DOHH2 (cell line): Measurements from ENCODE around the gene PNPLA7.

ENCODE experiments used
- H3F3A ChIP-seq: fragments of 200-600 bp; sonication (generic), shearing (Covaris generic); 2 replicates; pipeline ENCODE4 v1.6.0; 2016; ENCODE audit warnings: antibody characterized with exemption, mild to moderate bottlenecking; ENCODE audit not compliant: control insufficient read depth, insufficient read depth
- H3K27ac ChIP-seq: fragments of 200-600 bp; sonication (generic); 2 replicates; pipeline ENCODE4 v1.5.1; 2014; ENCODE audit warnings: low read depth, mild to moderate bottlenecking, low read length, moderate library complexity
- H3K27me3 ChIP-seq: fragments of 200-600 bp; sonication (generic); 2 replicates; pipeline ENCODE4 v1.6.1; 2014; ENCODE audit warnings: mild to moderate bottlenecking, low read length, mixed read lengths; ENCODE audit not compliant: control insufficient read depth
- H3K36me3 ChIP-seq: fragments of 200-600 bp; sonication (generic); 2 replicates; pipeline ENCODE4 v1.6.1; 2014; ENCODE audit warnings: mild to moderate bottlenecking, low read length, moderate library complexity, mixed read lengths; ENCODE audit not compliant: control insufficient read depth
- H3K4me1 ChIP-seq: fragments of 200-600 bp; sonication (generic); 2 replicates; pipeline ENCODE4 v1.6.1; 2014; ENCODE audit warnings: mild to moderate bottlenecking, low read length, mixed read lengths; ENCODE audit not compliant: control insufficient read depth
- H3K4me2 ChIP-seq: fragments of 200-600 bp; sonication (generic); 2 replicates; pipeline ENCODE4 v1.6.0; 2014; ENCODE audit warnings: mild to moderate bottlenecking, low read length, moderate library complexity
- H3K4me3 ChIP-seq: fragments of 200-600 bp; sonication (generic); 2 replicates; pipeline ENCODE4 v1.5.1; 2014; ENCODE audit warnings: mild to moderate bottlenecking, low read length, mixed read lengths
- H3K79me2 ChIP-seq: fragments of 200-600 bp; sonication (generic); 2 replicates; pipeline ENCODE4 v1.6.1; 2014; ENCODE audit warnings: mild to moderate bottlenecking, low read length, mixed read lengths; ENCODE audit not compliant: control insufficient read depth
- H3K9me2 ChIP-seq: fragments of 200-600 bp; sonication (generic); replicated peaks from 2 replicates; pipeline ENCODE4 v1.6.1; 2014; ENCODE audit warnings: mild to moderate bottlenecking, low read length, mixed read lengths; ENCODE audit not compliant: control insufficient read depth
- H3K9me3 ChIP-seq: fragments of 200-600 bp; sonication (generic); 2 replicates; pipeline ENCODE4 v1.6.1; 2014; ENCODE audit warnings: antibody characterized with exemption, low read length, mixed read lengths; ENCODE audit not compliant: control insufficient read depth, insufficient read depth
- H4K20me1 ChIP-seq: fragments of 200-600 bp; sonication (generic); 2 replicates; pipeline ENCODE4 v1.6.0; 2014; ENCODE audit warnings: low read depth, mild to moderate bottlenecking, antibody characterized with exemption, low read length, moderate library complexity; ENCODE audit not compliant: control insufficient read depth, insufficient read depth
- EZH2phosphoT487 ChIP-seq: fragments of 200-600 bp; sonication (generic); IDR thresholded peaks from 2 replicates; pipeline ENCODE4 v1.6.1; 2017; ENCODE audit warnings: borderline replicate concordance, mild to moderate bottlenecking, antibody characterized with exemption, low read length, moderate library complexity, mixed read lengths
- TF ChIP-seq, protein P1 (sequence below): fragments of 200-600 bp; sonication (generic); IDR thresholded peaks from one replicate; pipeline ENCODE4 v1.5.1; 2014; ENCODE audit warnings: antibody characterized with exemption, mild to moderate bottlenecking, low read depth, low read length; ENCODE audit not compliant: poor library complexity, severe bottlenecking

PNPLA7 gene

GRCh38 chr9:137478962-137479861, 71.0 kb downstream of the PNPLA7 start:
- Histone ChIP-seq H3K9me2 (no peaks in the 10 kb centered on the region), H4K20me1 (no peaks in the 10 kb centered on the region), H3K9me3 (peaks cover 12% of the 10 kb centered on the region), H3K4me2 (no peak overlapping the region), H3K27me3 (no peaks in the 10 kb centered on the region), H3K36me3 (no peaks in the 10 kb centered on the region), H3K79me2 (no peaks in the 10 kb centered on the region), H3K27ac (no peak overlapping the region), H3F3A (no peaks in the 10 kb centered on the region), H3K4me1 (no peaks in the 10 kb centered on the region), H3K4me3 (no peak overlapping the region)
- TF ChIP-seq EZH2phosphoT487 = no peak
- TF ChIP-seq, protein P1, sequence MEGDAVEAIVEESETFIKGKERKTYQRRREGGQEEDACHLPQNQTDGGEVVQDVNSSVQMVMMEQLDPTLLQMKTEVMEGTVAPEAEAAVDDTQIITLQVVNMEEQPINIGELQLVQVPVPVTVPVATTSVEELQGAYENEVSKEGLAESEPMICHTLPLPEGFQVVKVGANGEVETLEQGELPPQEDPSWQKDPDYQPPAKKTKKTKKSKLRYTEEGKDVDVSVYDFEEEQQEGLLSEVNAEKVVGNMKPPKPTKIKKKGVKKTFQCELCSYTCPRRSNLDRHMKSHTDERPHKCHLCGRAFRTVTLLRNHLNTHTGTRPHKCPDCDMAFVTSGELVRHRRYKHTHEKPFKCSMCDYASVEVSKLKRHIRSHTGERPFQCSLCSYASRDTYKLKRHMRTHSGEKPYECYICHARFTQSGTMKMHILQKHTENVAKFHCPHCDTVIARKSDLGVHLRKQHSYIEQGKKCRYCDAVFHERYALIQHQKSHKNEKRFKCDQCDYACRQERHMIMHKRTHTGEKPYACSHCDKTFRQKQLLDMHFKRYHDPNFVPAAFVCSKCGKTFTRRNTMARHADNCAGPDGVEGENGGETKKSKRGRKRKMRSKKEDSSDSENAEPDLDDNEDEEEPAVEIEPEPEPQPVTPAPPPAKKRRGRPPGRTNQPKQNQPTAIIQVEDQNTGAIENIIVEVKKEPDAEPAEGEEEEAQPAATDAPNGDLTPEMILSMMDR = no peak

GRCh38 chr9:137478613-137478961, 71.6 kb downstream of the PNPLA7 start:
- Histone ChIP-seq H3K36me3 (no peaks in the 10 kb centered on the region), H3K27ac (no peak overlapping the region), H3K27me3 (no peaks in the 10 kb centered on the region), H3K79me2 (no peaks in the 10 kb centered on the region), H4K20me1 (no peaks in the 10 kb centered on the region), H3K4me1 (no peaks in the 10 kb centered on the region), H3F3A (no peaks in the 10 kb centered on the region), H3K9me3 (peaks cover 14% of the 10 kb centered on the region), H3K9me2 (no peaks in the 10 kb centered on the region), H3K4me3 (no peak overlapping the region), H3K4me2 (no peak overlapping the region)
- TF ChIP-seq, protein P1 = no peak
- no peak for TF ChIP-seq EZH2phosphoT487

DNA sequence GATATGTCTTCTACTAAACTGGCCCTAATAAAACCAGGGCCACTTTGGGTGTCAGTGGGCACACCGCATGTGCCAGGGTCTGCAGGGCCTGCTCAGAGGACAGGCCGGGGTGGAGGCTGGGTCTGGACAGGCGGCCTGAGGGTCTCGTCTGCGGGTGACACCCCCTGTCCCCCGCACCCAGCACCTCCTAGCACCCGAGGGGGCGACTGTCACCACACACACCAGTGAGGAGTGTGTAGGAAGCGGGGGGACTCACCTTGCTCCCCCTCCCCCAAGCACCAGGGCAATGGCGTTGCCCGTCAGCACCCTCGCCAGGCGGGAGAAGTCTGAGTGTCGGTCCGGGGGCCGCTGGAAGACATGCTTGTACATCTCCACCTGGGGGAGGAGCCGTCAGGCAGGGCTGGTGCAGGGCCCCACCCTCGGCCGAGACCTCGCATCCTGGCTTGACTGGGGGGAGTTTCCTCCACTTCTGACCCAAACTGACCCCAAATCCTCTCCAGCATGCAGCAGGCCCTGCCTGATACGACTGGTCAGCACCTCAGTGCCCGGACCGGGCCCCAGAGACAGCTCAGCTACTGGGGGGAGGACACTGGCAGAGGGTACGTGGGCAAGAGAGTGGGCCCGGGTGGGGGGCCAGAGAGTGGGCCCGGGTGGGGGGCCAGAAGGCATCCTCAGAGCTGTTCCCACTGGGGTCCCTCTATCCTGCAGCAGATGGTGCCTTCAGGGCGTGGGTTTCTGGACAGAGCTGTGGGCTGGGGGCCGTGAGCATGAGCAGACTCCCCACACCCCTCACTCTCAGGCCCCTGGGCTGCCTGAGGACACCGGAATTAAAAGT, 72.2 kb downstream of the PNPLA7 start:
- H3K4me1 ChIP-seq = no peaks in the 10 kb centered on the region
- no peaks in the 10 kb centered on the region for H3K36me3 ChIP-seq
- H3K27ac ChIP-seq = no peak overlapping the region
- peaks cover 20% of the 10 kb centered on the region for H3K9me3 ChIP-seq
- no peaks in the 10 kb centered on the region for H3K9me2 ChIP-seq
- H3K79me2 ChIP-seq = no peaks in the 10 kb centered on the region
- H3K4me3 ChIP-seq = no peak overlapping the region
- H3K27me3 ChIP-seq = no peaks in the 10 kb centered on the region
- TF ChIP-seq EZH2phosphoT487 = no peak
- TF ChIP-seq, protein P1 = no peak
- no peaks in the 10 kb centered on the region for H3F3A ChIP-seq
- no peak overlapping the region for H3K4me2 ChIP-seq
- H4K20me1 ChIP-seq = no peaks in the 10 kb centered on the region
